Activated B cell treated with CpG ODN at 0.5 μM for 24 hours (primary cell): Measurements from ENCODE around the gene MKNK1. TPM values are rescaled to one million over a fixed set of nuclear protein-coding genes. Genes with fewer than 3 reads are reported as not detected.

ENCODE experiments used
- ATAC-seq: fragments of 200-7000 bp; cut with Tn5 transposase; one replicate; pipeline ENCODE4 v1.10.0; 2021; ENCODE audit warnings: low read depth, mild to moderate bottlenecking, moderate library complexity
- CTCF ChIA-PET: fragments of 350-600 bp; sonication (Branson Sonifier 250); formaldehyde crosslinking; loops from one replicate; lab custom pipeline; 2021; ENCODE audit warnings: antibody characterized with exemption; lab: Charles Lee
- POLR2A ChIA-PET: fragments of 350-600 bp; sonication (Branson Sonifier 250); formaldehyde crosslinking; loops from one replicate; lab custom pipeline; 2021; ENCODE audit warnings: antibody characterized with exemption; lab: Charles Lee
- DNase-seq: peaks from one replicate; pipeline ENCODE4 v3.0.0; 2022
- H3K27ac Mint-ChIP-seq: one replicate; pipeline ENCODE4 v1.8.0; 2020; ENCODE audit warnings: mixed read lengths
- H3K27me3 Mint-ChIP-seq: one replicate; pipeline ENCODE4 v1.8.0; 2021; ENCODE audit warnings: mixed read lengths
- H3K36me3 Mint-ChIP-seq: one replicate; pipeline ENCODE4 v1.8.0; 2021; ENCODE audit warnings: low read depth, mixed read lengths
- H3K4me1 Mint-ChIP-seq: one replicate; pipeline ENCODE4 v1.8.0; 2021; ENCODE audit warnings: mixed read lengths
- H3K4me3 Mint-ChIP-seq: one replicate; pipeline ENCODE4 v1.8.0; 2020; ENCODE audit warnings: mild to moderate bottlenecking, mixed read lengths
- H3K9me3 Mint-ChIP-seq: one replicate; pipeline ENCODE4 v1.8.0; 2020; ENCODE audit warnings: mixed read lengths
- CTCF ChIP-seq: fragments of 200-600 bp; IDR thresholded peaks from one replicate; pipeline ENCODE4 v1.8.0; 2022; ENCODE audit warnings: antibody characterized with exemption, mild to moderate bottlenecking
- intact Hi-C: fragments of 100-400 bp; cut with micrococcal nuclease; formaldehyde crosslinking; loops from one replicate; pipeline ENCODE4 v1.15.1; 2024
- total RNA-seq: library from RNA; stranded (reverse); gene quantifications from 2 replicates; pipeline ENCODE4 v1.2.3, GENCODE V29; 2022

The MKNK1 gene
- total RNA-seq, 1 donor from 2014 or later: 45.0 TPM

- intact Hi-C loops: no loop called here
- peaks cover 41% of the 10 kb centered on the region for H3K27me3 Mint-ChIP-seq
- DNase-seq: no peak
- no peaks in the 10 kb centered on the region for H3K4me1 Mint-ChIP-seq
- H3K27ac Mint-ChIP-seq: no peak overlapping the region
- no peak for TF ChIP-seq CTCF
- ChIA-PET POLR2A (no interaction called here), CTCF (no interaction called here)
- no peak for ATAC-seq
- H3K9me3 Mint-ChIP-seq: no peaks in the 10 kb centered on the region
- H3K36me3 Mint-ChIP-seq: no peaks in the 10 kb centered on the region
- H3K4me3 Mint-ChIP-seq: no peak overlapping the region
Measured at GRCh38 chr1:46515576-46515975, 88.5 kb downstream of the MKNK1 start.

GRCh38 chr1:46513536-46513935 is 90.5 kb downstream of the MKNK1 start:
- Mint-ChIP-seq H3K27ac (no peak overlapping the region), H3K4me1 (no peaks in the 10 kb centered on the region), H3K4me3 (no peak overlapping the region), H3K27me3 (peaks cover 37% of the 10 kb centered on the region), H3K36me3 (no peaks in the 10 kb centered on the region), H3K9me3 (no peaks in the 10 kb centered on the region)
- DNase-seq: no peak
- no peak for ATAC-seq
- no peak for TF ChIP-seq CTCF
- intact Hi-C loops: no loop called here
- ChIA-PET CTCF (no interaction called here), POLR2A (no interaction called here)

- no peaks in the 10 kb centered on the region for H3K9me3 Mint-ChIP-seq
- ChIA-PET POLR2A (no interaction called here), CTCF (no interaction called here)
- peaks cover 37% of the 10 kb centered on the region for H3K27me3 Mint-ChIP-seq
- ATAC-seq: no peak
- intact Hi-C loops: no loop called here
- H3K27ac Mint-ChIP-seq: no peak overlapping the region
- DNase-seq: no peak
- H3K4me1 Mint-ChIP-seq: no peaks in the 10 kb centered on the region
- no peak overlapping the region for H3K4me3 Mint-ChIP-seq
- H3K36me3 Mint-ChIP-seq: no peaks in the 10 kb centered on the region
- TF ChIP-seq CTCF: no peak
Measured at GRCh38 chr1:46512792-46513190, 91.3 kb downstream of the MKNK1 start.

GRCh38 chr1:46512135-46512791 is 91.8 kb downstream of the MKNK1 start:
- CTCF ChIA-PET: interaction anchor here (0.6 kb wide), 1 partner anchor 682 kb away, joined by 4 read pairs; no protein-coding TSS in a partner anchor
- POLR2A ChIA-PET: no interaction called here
- intact Hi-C loops: no loop called here
- Mint-ChIP-seq H3K4me3 (no peak overlapping the region), H3K27ac (no peak overlapping the region), H3K36me3 (no peaks in the 10 kb centered on the region), H3K4me1 (no peaks in the 10 kb centered on the region), H3K27me3 (peaks cover 36% of the 10 kb centered on the region), H3K9me3 (no peaks in the 10 kb centered on the region)
- TF ChIP-seq CTCF: no peak
- DNase-seq (no peak), ATAC-seq (no peak)

GRCh38 chr1:46510998-46511365 is 93.1 kb downstream of the MKNK1 start:
- no peak overlapping the region for H3K4me3 Mint-ChIP-seq
- intact Hi-C loops: no loop called here
- H3K4me1 Mint-ChIP-seq: no peaks in the 10 kb centered on the region
- CTCF ChIA-PET: no interaction called here
- no peak for TF ChIP-seq CTCF
- ATAC-seq: no peak
- peaks cover 33% of the 10 kb centered on the region for H3K27me3 Mint-ChIP-seq
- POLR2A ChIA-PET: no interaction called here
- DNase-seq: no peak
- no peaks in the 10 kb centered on the region for H3K9me3 Mint-ChIP-seq
- no peak overlapping the region for H3K27ac Mint-ChIP-seq
- no peaks in the 10 kb centered on the region for H3K36me3 Mint-ChIP-seq
